OCI-LY7 (cell line): ENCODE measurements around the gene MINDY2.

Experiments used
- EZH2phosphoT487 ChIP-seq: fragments of 200-600 bp; sonication (generic); IDR thresholded peaks from 2 replicates; pipeline ENCODE4 v1.6.1; 2018; ENCODE audit warnings: low read depth, borderline replicate concordance, mild to moderate bottlenecking, mixed run types, antibody characterized with exemption, low read length, moderate library complexity, mixed read lengths
- TF ChIP-seq, protein P1 (sequence below): fragments of 200-600 bp; sonication (generic); conservative IDR thresholded peaks from 2 replicates; pipeline ENCODE4 v1.5.1; 2014; ENCODE audit warnings: mild to moderate bottlenecking, antibody characterized with exemption, low read length, moderate library complexity, mixed read lengths

GRCh38 chr15:58886921-58887320 is 115.8 kb downstream of the MINDY2 start:
- no peak for TF ChIP-seq EZH2phosphoT487
- TF ChIP-seq, protein P1, sequence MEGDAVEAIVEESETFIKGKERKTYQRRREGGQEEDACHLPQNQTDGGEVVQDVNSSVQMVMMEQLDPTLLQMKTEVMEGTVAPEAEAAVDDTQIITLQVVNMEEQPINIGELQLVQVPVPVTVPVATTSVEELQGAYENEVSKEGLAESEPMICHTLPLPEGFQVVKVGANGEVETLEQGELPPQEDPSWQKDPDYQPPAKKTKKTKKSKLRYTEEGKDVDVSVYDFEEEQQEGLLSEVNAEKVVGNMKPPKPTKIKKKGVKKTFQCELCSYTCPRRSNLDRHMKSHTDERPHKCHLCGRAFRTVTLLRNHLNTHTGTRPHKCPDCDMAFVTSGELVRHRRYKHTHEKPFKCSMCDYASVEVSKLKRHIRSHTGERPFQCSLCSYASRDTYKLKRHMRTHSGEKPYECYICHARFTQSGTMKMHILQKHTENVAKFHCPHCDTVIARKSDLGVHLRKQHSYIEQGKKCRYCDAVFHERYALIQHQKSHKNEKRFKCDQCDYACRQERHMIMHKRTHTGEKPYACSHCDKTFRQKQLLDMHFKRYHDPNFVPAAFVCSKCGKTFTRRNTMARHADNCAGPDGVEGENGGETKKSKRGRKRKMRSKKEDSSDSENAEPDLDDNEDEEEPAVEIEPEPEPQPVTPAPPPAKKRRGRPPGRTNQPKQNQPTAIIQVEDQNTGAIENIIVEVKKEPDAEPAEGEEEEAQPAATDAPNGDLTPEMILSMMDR = no peak
